ENCODE results near the gene P2RY11. TPM values are rescaled to one million over a fixed set of nuclear protein-coding genes. Genes with fewer than 3 reads are reported as not detected.
A peak's percentile ranks its signal among the peaks of the same experiment; 100 is the strongest.

Gene P2RY11
- total RNA-seq, 1 experiment from 2014 or later = 43.8 TPM

DNA sequence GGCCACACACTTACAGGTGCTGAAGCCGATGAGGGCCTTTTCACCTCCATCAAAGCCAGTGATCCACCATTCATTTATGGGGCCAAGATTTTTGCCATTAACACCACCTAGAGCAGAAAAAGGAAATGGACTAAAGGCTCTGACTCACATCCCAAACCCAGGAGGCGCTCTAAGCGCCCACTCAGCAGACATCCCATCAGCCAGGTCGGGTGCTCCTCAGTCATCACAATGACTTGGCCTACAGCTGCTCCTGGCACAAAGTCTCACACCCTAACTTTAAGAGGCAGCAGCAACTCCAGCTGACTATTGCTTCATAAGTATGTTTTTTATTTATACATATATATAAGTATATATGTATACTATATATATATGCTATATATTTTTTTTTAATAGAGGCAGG lies 44.3 kb downstream of the P2RY11 start:
- CTCF ChIA-PET = no interaction called here
- no peak overlapping the region for H3K27ac ChIP-seq (ENCODE audit: low read depth, low read length)

More for the DNA sequence above, 44.3 kb downstream of the P2RY11 start:
- ChIA-PET POLR2A (no interaction called here), RAD21 (ENCODE audit: low non-redundant PET in 1 of 2, low total read pairs in 2 of 2, uncharacterized antibody in 2 of 2, unreplicated experiment in 2 of 2) (no interaction called here)
- BruUV-seq (replicated peaks) = no TSS peak
- peak; percentile 39; the same call in 1 of the 2 replicates for ATAC-seq
- Histone ChIP-seq H3K4me1 (ENCODE audit: control insufficient read depth in 1 of 2, insufficient read depth in 2 of 2, low read length in 2 of 2) (no peaks in the 10 kb centered on the region), H3K27me3 (ENCODE audit: insufficient read depth, low read length) (no peaks in the 10 kb centered on the region), H4K20me1 (ENCODE audit: insufficient read depth) (no peaks in the 10 kb centered on the region), H3K4me3 (replicated peaks in 1 of 2; ENCODE audit: low read depth in 1 of 2, low read length in 2 of 2) (no peak overlapping the region), H3K9me2 (ENCODE audit: insufficient read depth) (no peaks in the 10 kb centered on the region), H3K9ac (ENCODE audit: low read length) (no peak overlapping the region), H3K9me3 (ENCODE audit: control insufficient read depth in 1 of 2, insufficient read depth in 1 of 2, low read depth in 1 of 2, low read length in 2 of 2) (no peaks in the 10 kb centered on the region), H3K36me3 (ENCODE audit: control insufficient read depth in 1 of 2, insufficient read depth in 2 of 2, low read length in 2 of 2) (peaks cover 75 to 89% of the 10 kb centered on the region in 2 experiments; a peak in 3 of 4 replicates), H2AFZ (ENCODE audit: low read depth, low read length, poor library complexity, severe bottlenecking) (no peak overlapping the region), H3K4me2 (ENCODE audit: low read length) (no peak overlapping the region), H3K79me2 (ENCODE audit: insufficient read depth, low read length) (peaks cover 14% of the 10 kb centered on the region; the same call in 1 of the 2 replicates)
- no peak for DNase-seq (ENCODE audit: low read depth, low spot score)
- TF ChIP-seq EZH2phosphoT487 (IDR thresholded peaks at IDR 0.05; ENCODE audit: borderline replicate concordance) (no peak), SP1 (IDR thresholded peaks at IDR 0.05; ENCODE audit: low read depth) (no peak), CEBPB (IDR thresholded peaks at IDR 0.05; ENCODE audit: low read depth) (no peak), EGR1 (IDR thresholded peaks at IDR 0.05; ENCODE audit: low read depth) (no peak), YY1 (IDR thresholded peaks at IDR 0.05; ENCODE audit: extremely low read depth, insufficient replicate concordance, low read depth, low read length) (no peak), FOSL1 (IDR thresholded peaks at IDR 0.05; ENCODE audit: low read depth) (no peak), EZH2 (IDR thresholded peaks at IDR 0.05) (no peak), ZNF274 (IDR thresholded peaks at IDR 0.05; ENCODE audit: low read depth, low read length) (no peak), JUND (IDR thresholded peaks at IDR 0.05) (no peak), CBX3 (IDR thresholded peaks at IDR 0.05; ENCODE audit: low read depth) (no peak), SIN3A (IDR thresholded peaks at IDR 0.05; ENCODE audit: low read depth) (no peak), POLR2AphosphoS5 (IDR thresholded peaks at IDR 0.05; ENCODE audit: low read depth, low read length) (no peak), ZFX (IDR thresholded peaks at IDR 0.05) (no peak), RAD21 (IDR thresholded peaks at IDR 0.05; ENCODE audit: low read depth) (no peak)
- TF ChIP-seq, protein P1, sequence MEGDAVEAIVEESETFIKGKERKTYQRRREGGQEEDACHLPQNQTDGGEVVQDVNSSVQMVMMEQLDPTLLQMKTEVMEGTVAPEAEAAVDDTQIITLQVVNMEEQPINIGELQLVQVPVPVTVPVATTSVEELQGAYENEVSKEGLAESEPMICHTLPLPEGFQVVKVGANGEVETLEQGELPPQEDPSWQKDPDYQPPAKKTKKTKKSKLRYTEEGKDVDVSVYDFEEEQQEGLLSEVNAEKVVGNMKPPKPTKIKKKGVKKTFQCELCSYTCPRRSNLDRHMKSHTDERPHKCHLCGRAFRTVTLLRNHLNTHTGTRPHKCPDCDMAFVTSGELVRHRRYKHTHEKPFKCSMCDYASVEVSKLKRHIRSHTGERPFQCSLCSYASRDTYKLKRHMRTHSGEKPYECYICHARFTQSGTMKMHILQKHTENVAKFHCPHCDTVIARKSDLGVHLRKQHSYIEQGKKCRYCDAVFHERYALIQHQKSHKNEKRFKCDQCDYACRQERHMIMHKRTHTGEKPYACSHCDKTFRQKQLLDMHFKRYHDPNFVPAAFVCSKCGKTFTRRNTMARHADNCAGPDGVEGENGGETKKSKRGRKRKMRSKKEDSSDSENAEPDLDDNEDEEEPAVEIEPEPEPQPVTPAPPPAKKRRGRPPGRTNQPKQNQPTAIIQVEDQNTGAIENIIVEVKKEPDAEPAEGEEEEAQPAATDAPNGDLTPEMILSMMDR (IDR thresholded peaks at IDR 0.05 in 2 of 3, conservative IDR thresholded peaks at IDR 0.05 in 1 of 3; ENCODE audit: borderline replicate concordance in 1 of 3, insufficient read depth in 1 of 3, low read depth in 2 of 3, low read length in 2 of 3) = no peak
- TF ChIP-seq, protein P2, sequence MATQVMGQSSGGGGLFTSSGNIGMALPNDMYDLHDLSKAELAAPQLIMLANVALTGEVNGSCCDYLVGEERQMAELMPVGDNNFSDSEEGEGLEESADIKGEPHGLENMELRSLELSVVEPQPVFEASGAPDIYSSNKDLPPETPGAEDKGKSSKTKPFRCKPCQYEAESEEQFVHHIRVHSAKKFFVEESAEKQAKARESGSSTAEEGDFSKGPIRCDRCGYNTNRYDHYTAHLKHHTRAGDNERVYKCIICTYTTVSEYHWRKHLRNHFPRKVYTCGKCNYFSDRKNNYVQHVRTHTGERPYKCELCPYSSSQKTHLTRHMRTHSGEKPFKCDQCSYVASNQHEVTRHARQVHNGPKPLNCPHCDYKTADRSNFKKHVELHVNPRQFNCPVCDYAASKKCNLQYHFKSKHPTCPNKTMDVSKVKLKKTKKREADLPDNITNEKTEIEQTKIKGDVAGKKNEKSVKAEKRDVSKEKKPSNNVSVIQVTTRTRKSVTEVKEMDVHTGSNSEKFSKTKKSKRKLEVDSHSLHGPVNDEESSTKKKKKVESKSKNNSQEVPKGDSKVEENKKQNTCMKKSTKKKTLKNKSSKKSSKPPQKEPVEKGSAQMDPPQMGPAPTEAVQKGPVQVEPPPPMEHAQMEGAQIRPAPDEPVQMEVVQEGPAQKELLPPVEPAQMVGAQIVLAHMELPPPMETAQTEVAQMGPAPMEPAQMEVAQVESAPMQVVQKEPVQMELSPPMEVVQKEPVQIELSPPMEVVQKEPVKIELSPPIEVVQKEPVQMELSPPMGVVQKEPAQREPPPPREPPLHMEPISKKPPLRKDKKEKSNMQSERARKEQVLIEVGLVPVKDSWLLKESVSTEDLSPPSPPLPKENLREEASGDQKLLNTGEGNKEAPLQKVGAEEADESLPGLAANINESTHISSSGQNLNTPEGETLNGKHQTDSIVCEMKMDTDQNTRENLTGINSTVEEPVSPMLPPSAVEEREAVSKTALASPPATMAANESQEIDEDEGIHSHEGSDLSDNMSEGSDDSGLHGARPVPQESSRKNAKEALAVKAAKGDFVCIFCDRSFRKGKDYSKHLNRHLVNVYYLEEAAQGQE (IDR thresholded peaks at IDR 0.05; ENCODE audit: low read depth) = no peak
- TF ChIP-seq, protein P3, sequence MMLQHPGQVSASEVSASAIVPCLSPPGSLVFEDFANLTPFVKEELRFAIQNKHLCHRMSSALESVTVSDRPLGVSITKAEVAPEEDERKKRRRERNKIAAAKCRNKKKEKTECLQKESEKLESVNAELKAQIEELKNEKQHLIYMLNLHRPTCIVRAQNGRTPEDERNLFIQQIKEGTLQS (IDR thresholded peaks at IDR 0.05) = no peak
- TF ChIP-seq, protein P4, sequence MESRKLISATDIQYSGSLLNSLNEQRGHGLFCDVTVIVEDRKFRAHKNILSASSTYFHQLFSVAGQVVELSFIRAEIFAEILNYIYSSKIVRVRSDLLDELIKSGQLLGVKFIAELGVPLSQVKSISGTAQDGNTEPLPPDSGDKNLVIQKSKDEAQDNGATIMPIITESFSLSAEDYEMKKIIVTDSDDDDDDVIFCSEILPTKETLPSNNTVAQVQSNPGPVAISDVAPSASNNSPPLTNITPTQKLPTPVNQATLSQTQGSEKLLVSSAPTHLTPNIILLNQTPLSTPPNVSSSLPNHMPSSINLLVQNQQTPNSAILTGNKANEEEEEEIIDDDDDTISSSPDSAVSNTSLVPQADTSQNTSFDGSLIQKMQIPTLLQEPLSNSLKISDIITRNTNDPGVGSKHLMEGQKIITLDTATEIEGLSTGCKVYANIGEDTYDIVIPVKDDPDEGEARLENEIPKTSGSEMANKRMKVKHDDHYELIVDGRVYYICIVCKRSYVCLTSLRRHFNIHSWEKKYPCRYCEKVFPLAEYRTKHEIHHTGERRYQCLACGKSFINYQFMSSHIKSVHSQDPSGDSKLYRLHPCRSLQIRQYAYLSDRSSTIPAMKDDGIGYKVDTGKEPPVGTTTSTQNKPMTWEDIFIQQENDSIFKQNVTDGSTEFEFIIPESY (IDR thresholded peaks at IDR 0.05; ENCODE audit: extremely low read depth, insufficient replicate concordance, low read length) = no peak
- intact Hi-C loops (cut with micrococcal nuclease) = no loop called here
